ENCODE results near the gene GAPVD1.
A peak's percentile ranks its signal among the peaks of the same experiment; 100 is the strongest.

The GAPVD1 gene

DNA sequence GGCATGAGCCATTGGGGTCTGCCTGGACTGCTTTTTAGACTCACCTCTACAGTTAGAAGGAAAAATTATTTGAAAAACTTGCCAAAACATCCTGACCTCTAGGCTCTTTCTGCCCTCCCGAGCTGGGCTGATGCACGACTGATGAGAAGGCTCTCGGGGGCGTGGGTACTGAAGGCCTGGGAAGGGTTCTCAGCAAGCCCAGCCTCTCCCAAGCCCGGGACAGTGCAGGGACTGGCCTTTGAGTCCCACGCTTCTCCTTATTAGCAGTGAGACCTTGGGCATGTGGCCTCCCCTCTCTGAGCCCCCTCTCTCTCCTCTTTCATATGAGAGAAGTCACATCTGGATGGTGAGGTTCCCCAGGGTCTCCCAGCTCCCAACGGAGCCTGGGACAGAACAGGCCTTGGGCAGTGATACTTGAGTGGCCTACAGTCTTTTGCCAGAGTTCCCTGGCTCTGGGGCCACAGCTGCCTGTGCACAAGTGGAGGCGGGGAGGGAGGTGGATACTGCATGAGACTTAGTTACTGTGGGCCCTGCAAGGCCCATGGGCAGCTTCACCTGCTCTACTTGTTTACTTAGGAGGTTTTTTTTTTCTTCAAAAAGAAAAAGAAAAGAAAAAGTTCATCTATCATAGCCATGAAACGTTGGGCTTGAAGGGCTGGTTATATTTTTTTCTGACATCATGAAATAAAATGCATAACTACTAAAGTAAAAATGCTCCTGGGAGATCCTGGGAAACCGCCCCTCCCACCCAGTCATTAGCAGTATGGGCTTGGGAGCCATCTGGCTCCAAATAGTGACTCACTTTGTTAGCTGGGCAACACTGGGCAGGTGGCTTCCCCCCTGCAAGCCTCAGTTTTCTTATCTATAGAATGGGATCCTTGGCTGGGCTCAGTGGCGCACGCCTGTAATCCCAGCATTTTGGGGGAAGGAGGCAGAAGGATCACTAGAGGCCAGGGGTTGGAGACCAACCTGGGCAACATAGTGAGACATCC, 139.4 kb downstream of the GAPVD1 start:
- no peak for DNase-seq (ENCODE audit: low read depth in 3 of 3, low spot score in 1 of 3)

DNA sequence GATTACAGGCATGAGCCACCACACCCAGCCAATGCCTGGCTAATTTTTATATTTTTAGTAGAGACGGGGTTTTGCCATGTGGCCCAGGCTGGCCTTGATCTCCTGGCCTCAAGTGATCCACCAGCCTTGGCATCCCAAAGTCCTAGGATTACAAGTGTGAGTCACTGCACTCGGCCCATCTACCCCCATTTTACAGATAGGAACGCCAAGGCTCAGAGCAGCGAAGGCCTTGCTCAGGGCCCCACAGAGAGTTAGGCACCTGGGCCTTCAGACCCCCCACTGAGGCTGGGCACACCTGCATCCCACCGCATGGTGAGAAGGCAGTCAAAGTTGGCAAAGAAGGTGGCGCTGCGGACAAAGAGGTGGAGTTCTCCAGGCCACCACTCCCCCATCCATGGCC, 143.1 kb downstream of the GAPVD1 start:
- no peak for DNase-seq (ENCODE audit: low read depth in 3 of 3, low spot score in 1 of 3)

- no peak for DNase-seq (ENCODE audit: low read depth in 3 of 3, low spot score in 1 of 3)
Observed at GRCh38 chr9:125405938-125406809, 144.5 kb downstream of the GAPVD1 start.

DNA sequence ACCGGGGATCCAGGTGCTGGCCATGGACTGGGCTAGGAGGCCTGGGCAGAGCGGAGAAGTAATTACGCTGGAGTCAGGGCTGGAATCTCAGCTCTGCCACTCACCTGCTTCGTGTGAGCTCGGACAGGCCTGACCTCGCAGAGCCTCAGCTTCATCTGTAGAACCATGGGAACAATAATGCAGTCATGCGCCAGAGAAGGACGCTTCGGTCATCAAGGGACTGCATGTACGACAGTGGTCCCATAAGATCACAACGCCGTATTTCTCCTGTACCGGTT, 145.1 kb downstream of the GAPVD1 start:
- no peak for DNase-seq (ENCODE audit: low read depth in 3 of 3, low spot score in 1 of 3)

DNA sequence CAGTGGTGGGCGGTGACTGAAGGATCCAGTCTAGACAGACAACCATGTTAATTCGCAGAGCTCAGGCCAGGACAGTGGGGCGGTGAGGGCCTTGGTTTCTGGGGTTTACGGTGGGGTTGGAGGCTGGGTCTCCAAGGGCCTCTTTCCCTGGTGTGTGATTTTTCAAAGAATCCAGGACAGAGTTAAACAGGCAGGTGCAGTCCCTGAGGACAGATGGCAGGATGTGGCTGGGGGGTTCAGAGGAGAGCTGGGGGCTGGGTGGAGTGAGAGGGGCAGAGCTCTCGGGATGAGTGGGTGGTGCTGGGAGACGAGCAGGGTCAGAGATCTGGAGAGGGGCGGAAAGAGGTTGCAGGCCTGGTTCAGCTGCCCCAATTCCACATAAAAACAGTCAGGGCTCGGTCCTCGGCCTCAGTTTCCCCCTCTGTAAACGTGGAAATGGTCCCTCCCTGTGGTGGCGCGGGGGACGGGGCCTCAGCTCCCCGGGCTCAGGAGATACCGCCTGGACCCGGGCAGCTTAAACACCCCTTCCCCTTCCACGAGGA, 145.9 kb downstream of the GAPVD1 start:
- no peak for DNase-seq (ENCODE audit: low read depth in 3 of 3, low spot score in 1 of 3)

DNA sequence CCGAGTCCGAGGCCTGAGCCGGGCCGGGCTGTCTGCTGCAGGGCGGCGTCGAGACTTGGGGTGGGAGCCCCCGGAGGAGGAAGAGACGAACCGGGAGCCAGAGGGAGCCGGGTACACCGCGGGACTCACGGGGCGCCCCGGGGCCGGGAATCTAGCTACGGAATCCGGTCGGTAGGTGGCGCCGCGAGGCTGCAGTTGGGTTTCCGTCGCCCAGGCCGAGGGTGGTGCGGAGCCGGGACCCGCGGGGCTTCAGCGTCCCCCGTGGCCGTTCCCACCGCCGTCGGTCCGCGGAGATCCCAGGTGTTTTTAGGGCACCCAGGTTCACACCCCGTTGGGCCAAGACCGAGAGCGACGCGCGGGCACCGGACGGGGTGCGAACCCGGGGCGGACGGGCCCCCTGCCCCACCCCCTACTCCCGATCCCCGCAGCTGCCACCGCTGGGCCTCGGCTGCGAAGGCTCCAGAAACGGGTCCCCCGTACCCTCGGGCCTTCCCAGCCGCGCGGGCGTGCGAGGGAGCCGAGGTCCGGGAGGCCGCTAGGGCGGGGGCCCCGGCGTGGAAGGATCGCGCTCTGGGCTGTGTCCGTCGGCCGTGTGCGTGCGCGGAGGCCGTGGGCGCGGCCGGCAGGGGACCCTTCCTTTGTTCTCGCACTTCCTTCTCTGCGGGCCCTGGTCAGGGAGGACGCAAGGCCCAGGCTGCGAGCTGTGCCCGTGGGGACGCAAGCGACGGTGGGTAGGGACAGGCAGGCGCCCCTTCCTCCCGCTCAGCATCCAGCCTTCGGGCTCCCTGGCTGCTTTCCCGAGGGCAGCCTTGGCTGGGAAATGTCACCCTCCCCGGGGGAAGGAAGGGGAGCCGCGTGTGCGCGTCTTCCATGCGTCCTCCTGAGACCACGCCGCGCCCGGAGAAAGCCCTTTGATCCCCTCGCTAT, 146.6 kb downstream of the GAPVD1 start:
- DNase-seq (ENCODE audit: low read depth in 3 of 3, low spot score in 1 of 3) = peak; percentile 22 to 78 (median 39)

DNA sequence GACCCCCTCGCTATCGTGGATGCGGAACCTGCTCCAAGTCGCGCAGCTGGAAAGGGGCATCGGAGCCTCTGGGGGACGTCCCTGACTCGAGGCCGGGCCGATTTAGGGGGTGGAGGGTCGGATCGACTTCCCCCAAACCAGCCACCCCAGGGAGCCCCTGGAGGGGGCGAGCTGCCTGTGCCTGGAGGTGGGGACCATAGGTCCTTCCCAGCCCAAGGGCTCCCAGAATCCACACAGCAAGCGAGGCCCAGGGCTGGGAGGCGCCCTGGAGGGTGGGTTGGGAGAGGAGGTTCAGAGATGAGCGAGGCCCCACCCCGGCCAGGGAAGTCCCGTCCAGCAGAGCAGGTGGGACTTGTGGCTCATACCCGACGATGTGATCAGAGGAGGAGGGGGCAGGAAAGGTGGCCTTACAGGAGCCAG, 147.6 kb downstream of the GAPVD1 start:
- DNase-seq (ENCODE audit: low read depth in 3 of 3, low spot score in 1 of 3) = no peak

DNA sequence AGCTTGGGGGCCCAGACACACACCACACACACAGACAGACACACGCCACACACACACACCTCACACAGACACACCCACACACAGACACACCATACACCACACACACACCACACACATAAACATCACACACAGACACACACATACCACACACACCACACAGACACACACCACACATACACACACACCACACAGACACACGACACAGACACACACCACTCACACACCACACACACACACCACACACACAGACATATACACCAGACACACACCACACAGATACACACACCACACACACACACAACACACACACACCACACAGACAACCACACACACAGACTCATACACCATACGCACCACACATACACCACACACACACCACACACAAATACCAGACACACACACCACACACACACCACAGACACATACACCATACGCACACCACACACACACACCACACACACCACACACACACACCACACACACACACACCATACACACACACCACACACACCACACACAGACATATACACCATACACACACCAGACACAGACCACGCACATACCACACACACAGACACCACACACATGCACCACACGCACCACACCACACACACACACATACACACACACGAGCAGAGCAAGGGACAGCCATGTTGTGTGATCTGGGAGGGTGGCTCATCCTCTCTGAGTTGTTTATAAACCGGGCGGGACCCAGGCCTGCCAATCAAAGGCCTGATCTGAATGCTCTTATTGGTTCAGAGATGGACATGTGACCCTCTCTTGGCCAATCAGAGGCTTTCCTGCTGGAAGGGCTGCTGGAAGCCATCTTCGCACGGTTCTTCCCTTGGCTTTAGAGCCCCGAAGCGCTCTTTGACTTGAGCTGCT, 148.3 kb downstream of the GAPVD1 start:
- DNase-seq (ENCODE audit: low read depth in 3 of 3, low spot score in 1 of 3) = no peak

- no peak for DNase-seq (ENCODE audit: low read depth in 3 of 3, low spot score in 1 of 3)
Observed at GRCh38 chr9:125410522-125410894, 148.9 kb downstream of the GAPVD1 start.

- no peak for DNase-seq (ENCODE audit: low read depth in 3 of 3, low spot score in 1 of 3)
Observed at GRCh38 chr9:125411171-125411756, 149.6 kb downstream of the GAPVD1 start.

DNA sequence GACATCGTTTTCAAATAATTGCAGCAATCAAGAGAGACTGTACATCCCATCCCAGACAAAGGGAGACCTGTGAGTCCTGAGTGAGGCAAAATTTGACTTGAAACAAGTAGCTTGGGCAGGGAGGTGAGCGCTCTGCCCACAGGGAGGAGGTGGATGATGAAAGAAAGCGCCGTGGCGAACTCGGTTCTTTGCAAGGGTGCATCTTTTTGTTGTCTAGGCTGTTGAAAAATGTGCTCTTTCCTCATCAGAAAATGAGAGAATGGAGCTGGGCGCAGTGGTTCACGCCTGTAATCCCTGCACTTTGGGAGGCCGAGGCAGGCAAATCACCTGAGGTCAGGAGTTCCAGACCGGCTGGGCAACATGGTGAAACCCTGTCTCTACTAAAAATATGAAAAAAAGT, 150.5 kb downstream of the GAPVD1 start:
- no peak for DNase-seq (ENCODE audit: low read depth in 3 of 3, low spot score in 1 of 3)

DNA sequence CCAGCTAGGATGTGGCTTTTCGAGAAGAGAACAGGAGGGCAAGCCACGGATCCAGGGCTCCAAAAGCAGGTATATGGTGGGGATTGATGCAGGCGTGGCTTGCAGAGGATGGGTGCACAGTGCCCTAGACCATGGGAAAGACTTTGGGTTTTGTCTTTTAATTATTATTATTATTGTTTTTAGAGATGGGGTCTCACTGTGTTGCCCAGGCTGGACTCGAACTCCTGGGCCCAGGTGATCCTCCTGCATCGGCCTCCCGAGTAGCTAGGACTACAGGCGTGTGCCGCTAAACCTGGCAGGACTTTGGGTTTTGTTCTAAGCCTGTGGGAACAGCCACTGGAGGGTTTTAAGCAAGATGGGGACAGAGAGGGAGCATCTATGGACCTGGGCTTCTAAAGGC, 152.0 kb downstream of the GAPVD1 start:
- no peak for DNase-seq (ENCODE audit: low read depth in 3 of 3, low spot score in 1 of 3)

GRCh38 chr9:125415583-125416460, 154.2 kb downstream of the GAPVD1 start:
- no peak for DNase-seq (ENCODE audit: low read depth in 3 of 3, low spot score in 1 of 3)

DNA sequence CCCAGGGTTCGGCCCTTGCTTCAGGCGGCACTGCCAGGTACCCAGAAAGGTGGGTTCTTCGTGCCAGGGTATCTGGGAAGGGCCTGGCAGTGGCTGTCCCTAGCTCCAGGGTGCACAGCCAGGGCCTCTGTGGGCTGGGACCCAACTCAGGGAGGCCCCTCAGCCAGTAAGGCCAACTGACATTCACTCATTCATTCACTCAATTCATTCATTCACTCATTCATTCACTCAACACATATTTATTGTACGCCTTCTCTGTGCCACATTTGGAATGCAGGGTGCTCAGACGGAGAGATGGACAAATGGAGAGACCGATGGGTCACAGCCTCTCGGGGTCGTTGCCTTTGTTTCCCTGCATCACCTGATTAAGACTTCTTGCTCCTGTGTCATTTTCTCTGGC, 154.9 kb downstream of the GAPVD1 start:
- no peak for DNase-seq (ENCODE audit: low read depth in 3 of 3, low spot score in 1 of 3)

Measured in stimulated activated CD4-positive, alpha-beta T cell treated with anti-CD3 and anti-CD28 coated beads, TNF-alpha, amount 100 ng/mL, for 1 hour (primary cell).